GM12864 (cell line): Measurements from ENCODE around the gene BFAR.

Source experiments
- DNase-seq: peaks from one replicate; pipeline ENCODE4 v3.0.0-alpha.2; 2011; ENCODE audit warnings: low read depth
- H3K4me3 ChIP-seq: 2 replicates; pipeline ENCODE4 v1.5.1; 2011; ENCODE audit warnings: mild to moderate bottlenecking, low read depth, low read length, control low read depth
- TF ChIP-seq, protein P1 (sequence below): IDR thresholded peaks from 2 replicates; pipeline ENCODE4 v1.5.1; 2011; ENCODE audit warnings: low read depth, mild to moderate bottlenecking, moderate library complexity, low read length, control low read depth, inconsistent platforms; ENCODE audit errors: missing control alignments

The BFAR gene

DNA sequence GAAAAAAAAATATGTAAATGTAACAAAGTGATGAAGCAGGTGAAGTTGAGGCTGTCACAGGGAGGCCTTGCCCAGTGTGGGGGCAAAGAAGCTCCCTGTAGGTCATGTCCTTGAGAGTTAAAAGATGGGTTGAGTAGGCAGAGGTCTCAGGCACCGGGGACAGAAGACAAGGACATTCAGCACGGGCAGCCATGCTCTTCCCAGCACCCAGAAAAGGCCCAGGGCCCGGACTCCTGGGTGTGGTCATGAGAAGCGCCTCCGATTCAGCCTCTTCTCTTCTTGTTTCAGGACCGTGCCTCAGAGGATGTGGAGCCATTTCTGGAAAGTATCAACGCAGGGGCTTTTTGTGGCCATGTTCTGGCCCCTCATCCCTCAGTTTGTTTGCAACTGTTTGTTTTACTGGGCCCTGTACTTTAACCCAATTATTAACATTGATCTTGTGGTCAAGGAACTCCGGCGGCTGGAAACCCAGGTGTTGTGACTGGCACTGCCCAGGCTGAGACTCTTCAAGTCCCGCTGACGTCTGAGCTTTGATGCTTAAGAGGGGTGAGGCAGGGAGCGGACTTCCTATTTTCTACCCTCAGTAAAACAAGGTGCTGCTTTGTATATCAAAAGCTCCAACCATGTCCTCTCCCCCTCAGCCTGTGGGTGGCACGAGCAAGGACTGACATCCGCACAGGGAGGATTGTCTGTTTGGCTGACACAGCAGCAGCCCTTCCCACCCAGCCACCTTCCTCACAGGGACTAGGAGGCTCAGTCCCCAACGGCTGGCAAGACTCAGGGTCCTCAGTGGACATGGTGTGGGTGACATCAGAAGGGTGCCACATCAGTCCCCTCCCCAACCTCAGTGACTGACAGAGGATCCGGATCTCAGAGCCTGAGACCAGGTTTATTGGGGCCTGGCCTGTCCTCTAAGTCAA lies 34.9 kb downstream of the BFAR start:
- TF ChIP-seq, protein P1, sequence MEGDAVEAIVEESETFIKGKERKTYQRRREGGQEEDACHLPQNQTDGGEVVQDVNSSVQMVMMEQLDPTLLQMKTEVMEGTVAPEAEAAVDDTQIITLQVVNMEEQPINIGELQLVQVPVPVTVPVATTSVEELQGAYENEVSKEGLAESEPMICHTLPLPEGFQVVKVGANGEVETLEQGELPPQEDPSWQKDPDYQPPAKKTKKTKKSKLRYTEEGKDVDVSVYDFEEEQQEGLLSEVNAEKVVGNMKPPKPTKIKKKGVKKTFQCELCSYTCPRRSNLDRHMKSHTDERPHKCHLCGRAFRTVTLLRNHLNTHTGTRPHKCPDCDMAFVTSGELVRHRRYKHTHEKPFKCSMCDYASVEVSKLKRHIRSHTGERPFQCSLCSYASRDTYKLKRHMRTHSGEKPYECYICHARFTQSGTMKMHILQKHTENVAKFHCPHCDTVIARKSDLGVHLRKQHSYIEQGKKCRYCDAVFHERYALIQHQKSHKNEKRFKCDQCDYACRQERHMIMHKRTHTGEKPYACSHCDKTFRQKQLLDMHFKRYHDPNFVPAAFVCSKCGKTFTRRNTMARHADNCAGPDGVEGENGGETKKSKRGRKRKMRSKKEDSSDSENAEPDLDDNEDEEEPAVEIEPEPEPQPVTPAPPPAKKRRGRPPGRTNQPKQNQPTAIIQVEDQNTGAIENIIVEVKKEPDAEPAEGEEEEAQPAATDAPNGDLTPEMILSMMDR, result no peak
- no peak for DNase-seq
- no peak overlapping the region for H3K4me3 ChIP-seq

DNA sequence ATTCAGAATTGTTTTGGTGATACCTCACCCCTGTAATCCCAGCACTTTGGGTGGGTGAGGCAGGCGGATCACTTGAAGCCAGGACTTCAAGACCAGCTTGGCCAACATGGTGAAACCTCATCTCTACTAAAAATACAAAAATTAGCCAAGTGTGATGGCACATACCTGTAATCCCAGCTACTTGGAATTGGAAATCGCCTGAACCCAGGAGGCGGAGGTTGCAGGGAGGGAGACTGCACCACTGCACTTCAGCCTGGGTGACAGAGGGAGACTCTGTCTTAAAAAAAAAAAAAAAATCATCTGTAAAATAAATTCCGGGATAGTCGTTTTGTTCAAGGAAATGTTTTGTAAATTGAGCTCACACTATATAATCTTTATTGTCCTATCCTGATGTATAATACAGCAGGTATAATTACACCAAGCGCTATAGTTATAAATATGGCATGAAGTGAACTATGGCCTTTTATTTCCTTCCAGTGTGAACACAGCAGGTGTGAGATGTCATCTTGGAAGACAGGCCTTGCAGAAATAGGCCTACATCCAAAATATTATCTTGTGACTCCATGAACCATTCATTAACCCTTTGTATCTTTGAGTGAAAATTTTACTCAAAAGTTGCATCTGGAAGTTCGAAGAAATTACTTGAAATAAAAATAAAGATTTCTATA lies 35.9 kb downstream of the BFAR start:
- DNase-seq, result no peak
- TF ChIP-seq, protein P1, result no peak

DNA sequence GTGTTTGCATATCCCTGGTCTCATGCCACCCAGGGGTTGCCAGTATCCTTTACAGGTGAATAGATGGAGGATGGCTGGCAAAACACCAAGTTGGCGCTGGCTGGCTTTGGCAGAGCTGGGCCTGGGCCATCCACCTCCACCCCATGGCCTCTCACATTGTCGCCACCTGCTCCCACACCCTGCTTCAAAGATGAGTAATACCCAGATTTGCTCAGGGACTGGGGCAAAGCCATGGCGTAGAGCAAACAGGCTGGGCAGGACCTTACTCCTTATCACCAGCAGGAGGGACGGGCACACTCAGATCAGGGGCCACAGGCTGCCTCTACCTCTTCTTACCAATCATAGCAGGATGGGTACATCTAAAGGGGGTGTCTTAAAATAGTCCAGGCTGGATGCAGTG lies 37.0 kb downstream of the BFAR start:
- H3K4me3 ChIP-seq, result no peak overlapping the region
- DNase-seq, result no peak
- TF ChIP-seq, protein P1, result no peak

More for the DNA sequence above, 35.9 kb downstream of the BFAR start:
- no peak overlapping the region for H3K4me3 ChIP-seq

DNA sequence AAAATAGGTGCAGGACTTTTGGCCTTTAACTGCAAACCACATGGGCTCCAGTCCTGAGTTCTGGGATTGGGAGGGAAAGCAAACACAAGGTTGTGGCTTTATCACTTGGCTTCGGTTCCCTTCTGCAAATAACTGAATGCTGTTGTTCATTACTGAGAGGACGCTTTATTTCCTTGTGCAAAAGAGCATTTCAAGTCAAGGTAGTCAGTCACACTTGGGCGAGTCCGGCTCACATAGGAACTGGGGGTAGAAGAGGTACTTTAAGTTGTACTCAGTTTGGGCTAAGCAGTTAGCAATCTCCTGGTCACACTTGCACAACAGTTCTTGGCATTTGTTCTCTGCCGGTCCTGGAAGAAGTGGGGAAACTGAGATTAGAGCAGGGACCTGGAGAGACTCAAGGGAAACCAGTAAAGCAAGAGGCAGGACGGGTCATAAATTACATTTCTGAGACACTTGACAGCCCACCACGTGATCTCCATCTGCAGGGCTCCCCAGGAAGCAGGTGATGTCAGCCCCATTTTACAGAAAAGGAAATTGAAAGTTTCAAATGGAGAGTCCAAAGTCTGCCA lies 39.7 kb downstream of the BFAR start:
- TF ChIP-seq, protein P1, result no peak
- DNase-seq, result peak; percentile 61
- H3K4me3 ChIP-seq, result no peak overlapping the region

DNA sequence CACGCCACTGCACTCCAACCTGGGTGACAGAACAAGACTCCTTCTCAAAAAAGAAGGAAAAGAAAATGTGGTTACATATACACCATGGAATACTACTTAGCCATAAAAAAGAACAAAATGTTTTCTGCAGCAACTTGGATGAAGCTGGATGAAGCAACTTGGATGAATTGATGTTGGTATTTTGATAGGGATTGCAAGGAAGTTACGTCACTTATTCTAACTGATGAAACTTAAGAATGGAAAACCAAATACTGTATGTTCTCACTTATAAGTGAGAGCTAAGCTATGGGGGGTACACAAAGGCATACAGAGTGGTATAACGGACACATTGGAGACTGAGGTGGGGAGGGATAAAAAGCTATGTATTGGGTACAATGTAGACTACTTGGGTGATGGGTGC lies 43.9 kb downstream of the BFAR start:
- TF ChIP-seq, protein P1, result no peak

DNA sequence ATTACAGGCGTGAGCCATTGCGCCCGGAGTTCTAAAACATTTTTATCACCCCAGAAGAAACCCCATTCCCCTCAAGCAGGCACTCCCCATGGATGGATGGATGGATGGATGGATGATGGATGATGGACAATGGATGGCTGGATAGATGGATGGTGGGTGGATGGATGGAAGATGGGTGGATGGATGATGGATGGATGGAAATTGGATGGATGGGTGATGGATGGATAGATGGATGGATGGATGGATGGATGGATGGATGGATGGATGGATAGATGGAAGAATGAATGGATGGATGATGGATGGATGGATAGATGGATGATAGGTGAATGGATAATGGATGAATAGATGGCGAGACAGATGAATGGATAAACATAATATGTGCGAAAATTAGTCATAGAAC lies 44.9 kb downstream of the BFAR start:
- no peak overlapping the region for H3K4me3 ChIP-seq
- TF ChIP-seq, protein P1, result no peak
- DNase-seq, result no peak

More for the DNA sequence above, 43.9 kb downstream of the BFAR start:
- no peak overlapping the region for H3K4me3 ChIP-seq
- DNase-seq, result no peak
